ENCODE data around the gene AFM. TPM values are rescaled to one million over a fixed set of nuclear protein-coding genes. Genes with fewer than 3 reads are reported as not detected.

Gene AFM
- total and polyA plus RNA-seq, 2 of the 8 experiments (the other 6 are each of a cell fraction or from before 2014, with no cell fraction given), result not detected

GRCh38 chr4:73520821-73521220 is 39.3 kb downstream of the AFM start (continued):
- no peak for TF ChIP-seq HDAC2 (IDR thresholded peaks at IDR 0.05; ENCODE audit: borderline replicate concordance in 1 of 2, low read depth in 2 of 2, low read length in 2 of 2)
- TF ChIP-seq, protein P1, sequence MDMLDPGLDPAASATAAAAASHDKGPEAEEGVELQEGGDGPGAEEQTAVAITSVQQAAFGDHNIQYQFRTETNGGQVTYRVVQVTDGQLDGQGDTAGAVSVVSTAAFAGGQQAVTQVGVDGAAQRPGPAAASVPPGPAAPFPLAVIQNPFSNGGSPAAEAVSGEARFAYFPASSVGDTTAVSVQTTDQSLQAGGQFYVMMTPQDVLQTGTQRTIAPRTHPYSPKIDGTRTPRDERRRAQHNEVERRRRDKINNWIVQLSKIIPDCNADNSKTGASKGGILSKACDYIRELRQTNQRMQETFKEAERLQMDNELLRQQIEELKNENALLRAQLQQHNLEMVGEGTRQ (IDR thresholded peaks at IDR 0.05; ENCODE audit: low read length), result no peak
- peak; percentile 59; the same call in 1 of the 2 replicates for TF ChIP-seq SP1 (IDR thresholded peaks at IDR 0.05; ENCODE audit: low read depth, low read length)
- no peak for TF ChIP-seq RXRA (IDR thresholded peaks at IDR 0.05; ENCODE audit: insufficient read depth, low read depth, low read length)
- no peak for TF ChIP-seq POLR2AphosphoS5 (IDR thresholded peaks at IDR 0.05; ENCODE audit: low read depth, low read length)
- no peak for TF ChIP-seq ZNF274 (IDR thresholded peaks at IDR 0.05; ENCODE audit: borderline replicate concordance, extremely low read depth, low read length)
- TF ChIP-seq, protein P2, sequence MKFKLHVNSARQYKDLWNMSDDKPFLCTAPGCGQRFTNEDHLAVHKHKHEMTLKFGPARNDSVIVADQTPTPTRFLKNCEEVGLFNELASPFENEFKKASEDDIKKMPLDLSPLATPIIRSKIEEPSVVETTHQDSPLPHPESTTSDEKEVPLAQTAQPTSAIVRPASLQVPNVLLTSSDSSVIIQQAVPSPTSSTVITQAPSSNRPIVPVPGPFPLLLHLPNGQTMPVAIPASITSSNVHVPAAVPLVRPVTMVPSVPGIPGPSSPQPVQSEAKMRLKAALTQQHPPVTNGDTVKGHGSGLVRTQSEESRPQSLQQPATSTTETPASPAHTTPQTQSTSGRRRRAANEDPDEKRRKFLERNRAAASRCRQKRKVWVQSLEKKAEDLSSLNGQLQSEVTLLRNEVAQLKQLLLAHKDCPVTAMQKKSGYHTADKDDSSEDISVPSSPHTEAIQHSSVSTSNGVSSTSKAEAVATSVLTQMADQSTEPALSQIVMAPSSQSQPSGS (IDR thresholded peaks at IDR 0.05; ENCODE audit: low read length), result no peak
- TF ChIP-seq, protein P3, sequence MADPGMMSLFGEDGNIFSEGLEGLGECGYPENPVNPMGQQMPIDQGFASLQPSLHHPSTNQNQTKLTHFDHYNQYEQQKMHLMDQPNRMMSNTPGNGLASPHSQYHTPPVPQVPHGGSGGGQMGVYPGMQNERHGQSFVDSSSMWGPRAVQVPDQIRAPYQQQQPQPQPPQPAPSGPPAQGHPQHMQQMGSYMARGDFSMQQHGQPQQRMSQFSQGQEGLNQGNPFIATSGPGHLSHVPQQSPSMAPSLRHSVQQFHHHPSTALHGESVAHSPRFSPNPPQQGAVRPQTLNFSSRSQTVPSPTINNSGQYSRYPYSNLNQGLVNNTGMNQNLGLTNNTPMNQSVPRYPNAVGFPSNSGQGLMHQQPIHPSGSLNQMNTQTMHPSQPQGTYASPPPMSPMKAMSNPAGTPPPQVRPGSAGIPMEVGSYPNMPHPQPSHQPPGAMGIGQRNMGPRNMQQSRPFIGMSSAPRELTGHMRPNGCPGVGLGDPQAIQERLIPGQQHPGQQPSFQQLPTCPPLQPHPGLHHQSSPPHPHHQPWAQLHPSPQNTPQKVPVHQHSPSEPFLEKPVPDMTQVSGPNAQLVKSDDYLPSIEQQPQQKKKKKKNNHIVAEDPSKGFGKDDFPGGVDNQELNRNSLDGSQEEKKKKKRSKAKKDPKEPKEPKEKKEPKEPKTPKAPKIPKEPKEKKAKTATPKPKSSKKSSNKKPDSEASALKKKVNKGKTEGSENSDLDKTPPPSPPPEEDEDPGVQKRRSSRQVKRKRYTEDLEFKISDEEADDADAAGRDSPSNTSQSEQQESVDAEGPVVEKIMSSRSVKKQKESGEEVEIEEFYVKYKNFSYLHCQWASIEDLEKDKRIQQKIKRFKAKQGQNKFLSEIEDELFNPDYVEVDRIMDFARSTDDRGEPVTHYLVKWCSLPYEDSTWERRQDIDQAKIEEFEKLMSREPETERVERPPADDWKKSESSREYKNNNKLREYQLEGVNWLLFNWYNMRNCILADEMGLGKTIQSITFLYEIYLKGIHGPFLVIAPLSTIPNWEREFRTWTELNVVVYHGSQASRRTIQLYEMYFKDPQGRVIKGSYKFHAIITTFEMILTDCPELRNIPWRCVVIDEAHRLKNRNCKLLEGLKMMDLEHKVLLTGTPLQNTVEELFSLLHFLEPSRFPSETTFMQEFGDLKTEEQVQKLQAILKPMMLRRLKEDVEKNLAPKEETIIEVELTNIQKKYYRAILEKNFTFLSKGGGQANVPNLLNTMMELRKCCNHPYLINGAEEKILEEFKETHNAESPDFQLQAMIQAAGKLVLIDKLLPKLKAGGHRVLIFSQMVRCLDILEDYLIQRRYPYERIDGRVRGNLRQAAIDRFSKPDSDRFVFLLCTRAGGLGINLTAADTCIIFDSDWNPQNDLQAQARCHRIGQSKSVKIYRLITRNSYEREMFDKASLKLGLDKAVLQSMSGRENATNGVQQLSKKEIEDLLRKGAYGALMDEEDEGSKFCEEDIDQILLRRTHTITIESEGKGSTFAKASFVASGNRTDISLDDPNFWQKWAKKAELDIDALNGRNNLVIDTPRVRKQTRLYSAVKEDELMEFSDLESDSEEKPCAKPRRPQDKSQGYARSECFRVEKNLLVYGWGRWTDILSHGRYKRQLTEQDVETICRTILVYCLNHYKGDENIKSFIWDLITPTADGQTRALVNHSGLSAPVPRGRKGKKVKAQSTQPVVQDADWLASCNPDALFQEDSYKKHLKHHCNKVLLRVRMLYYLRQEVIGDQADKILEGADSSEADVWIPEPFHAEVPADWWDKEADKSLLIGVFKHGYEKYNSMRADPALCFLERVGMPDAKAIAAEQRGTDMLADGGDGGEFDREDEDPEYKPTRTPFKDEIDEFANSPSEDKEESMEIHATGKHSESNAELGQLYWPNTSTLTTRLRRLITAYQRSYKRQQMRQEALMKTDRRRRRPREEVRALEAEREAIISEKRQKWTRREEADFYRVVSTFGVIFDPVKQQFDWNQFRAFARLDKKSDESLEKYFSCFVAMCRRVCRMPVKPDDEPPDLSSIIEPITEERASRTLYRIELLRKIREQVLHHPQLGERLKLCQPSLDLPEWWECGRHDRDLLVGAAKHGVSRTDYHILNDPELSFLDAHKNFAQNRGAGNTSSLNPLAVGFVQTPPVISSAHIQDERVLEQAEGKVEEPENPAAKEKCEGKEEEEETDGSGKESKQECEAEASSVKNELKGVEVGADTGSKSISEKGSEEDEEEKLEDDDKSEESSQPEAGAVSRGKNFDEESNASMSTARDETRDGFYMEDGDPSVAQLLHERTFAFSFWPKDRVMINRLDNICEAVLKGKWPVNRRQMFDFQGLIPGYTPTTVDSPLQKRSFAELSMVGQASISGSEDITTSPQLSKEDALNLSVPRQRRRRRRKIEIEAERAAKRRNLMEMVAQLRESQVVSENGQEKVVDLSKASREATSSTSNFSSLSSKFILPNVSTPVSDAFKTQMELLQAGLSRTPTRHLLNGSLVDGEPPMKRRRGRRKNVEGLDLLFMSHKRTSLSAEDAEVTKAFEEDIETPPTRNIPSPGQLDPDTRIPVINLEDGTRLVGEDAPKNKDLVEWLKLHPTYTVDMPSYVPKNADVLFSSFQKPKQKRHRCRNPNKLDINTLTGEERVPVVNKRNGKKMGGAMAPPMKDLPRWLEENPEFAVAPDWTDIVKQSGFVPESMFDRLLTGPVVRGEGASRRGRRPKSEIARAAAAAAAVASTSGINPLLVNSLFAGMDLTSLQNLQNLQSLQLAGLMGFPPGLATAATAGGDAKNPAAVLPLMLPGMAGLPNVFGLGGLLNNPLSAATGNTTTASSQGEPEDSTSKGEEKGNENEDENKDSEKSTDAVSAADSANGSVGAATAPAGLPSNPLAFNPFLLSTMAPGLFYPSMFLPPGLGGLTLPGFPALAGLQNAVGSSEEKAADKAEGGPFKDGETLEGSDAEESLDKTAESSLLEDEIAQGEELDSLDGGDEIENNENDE (IDR thresholded peaks at IDR 0.05; ENCODE audit: insufficient replicate concordance, low read length), result no peak
- peak; percentile 41 for TF ChIP-seq ASH2L (IDR thresholded peaks at IDR 0.05; ENCODE audit: low read length)
